T-helper 1 cell treated with Interleukin-12 subunit alpha and Interleukin-12 subunit beta and Interleukin-4 antibody, amounts not matched to agents 30 ng/mL and 1 ng/mL, for 36 hours (primary cell): Measurements from ENCODE around the gene CCDC142. TPM values are rescaled to one million over a fixed set of nuclear protein-coding genes. Genes with fewer than 3 reads are reported as not detected.
"Not testable (repeated sequence)": the region's sequence is repeated elsewhere in the genome, so short reads cannot be mapped to it uniquely, and the experiment has no call there.

ENCODE experiments used
- intact Hi-C: fragments of 100-400 bp; cut with micrococcal nuclease; formaldehyde crosslinking; loops from one replicate; pipeline ENCODE4 v1.15.1; 2024
- total RNA-seq: library from RNA; stranded (reverse); gene quantifications from 2 replicates; pipeline ENCODE4 v1.2.3, GENCODE V29; 2022

The CCDC142 gene
- total RNA-seq, 1 donor from 2014 or later, result 38.1 TPM

DNA sequence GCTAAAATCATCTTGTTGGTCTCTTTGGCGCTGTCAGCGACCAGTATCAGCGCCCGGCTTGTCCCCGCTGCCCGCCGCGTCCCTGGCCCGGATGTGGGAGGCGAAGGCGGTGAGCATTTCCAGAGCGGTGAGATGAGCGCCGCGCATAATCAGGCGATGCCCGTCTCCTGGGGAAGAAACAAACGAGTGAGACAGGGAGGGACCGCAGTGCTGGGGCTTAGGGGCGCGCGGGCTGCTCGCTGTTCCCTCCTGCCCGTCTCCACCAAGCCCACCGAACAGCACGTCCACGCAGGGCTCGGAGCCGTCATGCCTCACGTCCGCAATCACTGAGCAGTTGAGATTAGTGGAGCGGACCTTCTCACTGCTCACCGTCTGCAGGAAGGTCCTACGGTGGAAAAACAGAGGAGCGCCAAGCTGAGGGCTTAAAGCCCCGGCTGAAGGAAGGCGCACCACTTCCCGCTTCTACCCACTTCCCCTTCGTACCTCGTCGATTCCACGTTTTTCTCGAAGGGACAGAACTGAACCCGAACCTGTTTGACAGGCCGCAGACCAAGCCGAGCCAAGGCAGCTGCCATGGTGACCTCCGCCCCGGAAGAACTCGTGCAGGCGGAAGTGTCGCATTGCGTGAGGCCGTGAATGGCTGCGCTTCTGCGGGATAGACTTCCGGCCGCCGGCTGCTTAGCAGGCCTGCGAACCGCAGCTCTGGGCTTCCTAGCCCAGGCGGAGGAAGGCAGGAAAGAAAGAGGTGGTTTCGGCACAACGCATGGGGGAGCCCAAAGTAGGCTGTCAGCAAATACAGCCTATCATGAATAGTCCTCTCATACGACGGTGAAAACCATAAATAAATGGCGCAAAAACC, 10.5 kb downstream of the CCDC142 start, which contains the start of gene MRPL53:
TSS of gene MRPL53 (minus strand) at position 595 of the 859 bp plus-strand sequence. CDS start at position 575, 20 bp downstream.
- intact Hi-C loops, result loop anchor here (1.0 to 5.0 kb wide), 11 partner anchors 8 to 1240 kb away; partner anchors contain the start of genes AUP1, C2orf81, CCT7 and HTRA2

DNA sequence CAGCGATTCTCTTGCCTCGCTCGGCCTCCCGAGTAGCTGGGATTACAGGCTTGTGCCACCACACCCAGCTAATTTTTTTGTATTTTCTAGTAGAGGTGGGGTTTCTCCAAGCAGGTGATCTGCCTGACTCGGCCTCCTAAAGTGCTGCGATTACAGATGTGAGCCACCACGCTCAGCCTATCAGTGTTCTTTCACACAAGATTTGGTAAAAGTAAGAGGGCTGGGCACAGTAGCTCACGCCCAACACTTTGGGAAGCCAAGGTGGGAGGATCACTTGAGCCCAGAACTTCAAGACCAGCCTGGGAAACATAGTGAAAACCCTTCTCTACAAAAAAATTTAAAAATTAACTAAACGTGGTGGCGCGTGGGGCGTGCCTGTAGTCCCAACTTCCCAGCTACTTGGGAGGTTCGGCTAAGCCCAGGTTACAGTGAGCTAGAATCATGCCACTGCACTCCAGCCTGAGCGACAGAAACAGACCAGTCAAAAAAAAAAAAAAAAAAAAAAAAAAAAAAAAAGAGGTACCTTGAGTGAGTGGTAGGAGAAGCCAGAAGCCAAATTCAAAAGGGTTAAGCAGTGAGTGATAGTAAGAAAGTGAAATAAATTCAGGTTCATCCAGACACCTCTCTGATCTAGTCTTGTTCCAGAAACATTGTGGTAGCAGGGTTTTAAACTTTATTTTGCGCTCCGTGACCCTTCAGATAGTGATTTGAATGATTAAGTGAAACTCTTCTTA, 11.3 kb downstream of the CCDC142 start:
- intact Hi-C loops, result loop anchor here (1.0 to 5.0 kb wide), 11 partner anchors 7 to 1239 kb away; partner anchors contain the start of genes AUP1, C2orf81, CCT7 and HTRA2

DNA sequence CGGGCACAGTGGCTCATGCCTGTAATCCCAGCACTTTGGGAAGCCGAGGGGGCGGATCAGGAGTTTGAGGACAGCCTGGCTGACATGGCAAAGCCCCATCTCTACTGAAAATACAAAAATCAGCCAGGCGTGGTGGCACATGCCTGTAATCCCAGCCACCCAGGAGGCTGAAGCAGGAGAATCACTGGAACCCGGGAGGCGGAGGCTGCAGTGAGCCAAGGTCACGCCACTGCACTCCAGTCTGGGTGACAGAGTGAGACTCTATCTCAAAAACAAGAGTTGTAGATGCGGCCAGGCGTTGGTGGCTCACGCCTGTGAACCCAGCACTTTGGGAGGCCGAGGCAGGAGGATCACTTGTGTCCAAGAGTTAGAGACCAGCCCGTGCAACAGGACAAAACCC, 12.1 kb downstream of the CCDC142 start:
- intact Hi-C loops, result loop anchor here (5.0 kb wide), 1 partner anchor 1238 kb away; the partner anchor contains the start of genes CCT7 and PRADC1

DNA sequence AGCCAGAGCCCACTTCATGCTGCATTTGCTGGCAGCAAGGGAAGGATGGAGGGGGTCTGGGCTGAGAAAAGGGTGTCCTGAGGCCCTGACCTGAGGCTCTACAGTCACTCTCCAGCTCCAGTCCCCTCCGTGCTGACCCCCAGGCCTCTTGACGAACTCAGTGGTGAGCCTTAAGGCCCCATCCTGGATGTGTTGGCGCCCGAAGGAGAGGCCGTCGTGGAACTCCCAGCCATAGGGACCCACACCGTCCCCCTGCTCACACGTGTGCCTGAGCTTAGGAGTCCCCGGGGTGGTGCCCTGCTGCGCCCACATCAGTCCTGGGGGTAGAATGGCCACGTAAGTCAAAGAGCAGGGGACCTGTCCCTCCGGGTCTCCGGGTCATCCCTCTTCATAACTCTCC, 18.4 kb downstream of the CCDC142 start:
- intact Hi-C loops, result loop anchor here (1.0 kb wide), 1 partner anchor 8 kb away; the partner anchor contains the start of gene MRPL53

DNA sequence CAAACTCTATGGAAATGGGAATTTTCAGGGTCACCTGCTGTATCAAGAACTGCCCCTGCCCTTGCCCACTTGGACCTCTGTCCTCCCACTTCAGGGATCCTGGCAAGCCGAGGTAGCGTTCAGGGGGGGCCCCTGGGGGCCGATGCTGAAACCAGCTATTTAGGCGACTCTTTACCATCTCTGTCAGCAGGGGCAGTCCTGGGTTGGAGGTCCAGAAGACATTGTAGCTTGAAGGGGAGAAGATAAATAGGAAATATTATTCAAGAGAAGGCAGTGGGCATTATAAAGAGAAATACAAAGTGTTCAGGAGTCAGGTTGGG, 20.1 kb downstream of the CCDC142 start:
- intact Hi-C loops, result no loop called here

DNA sequence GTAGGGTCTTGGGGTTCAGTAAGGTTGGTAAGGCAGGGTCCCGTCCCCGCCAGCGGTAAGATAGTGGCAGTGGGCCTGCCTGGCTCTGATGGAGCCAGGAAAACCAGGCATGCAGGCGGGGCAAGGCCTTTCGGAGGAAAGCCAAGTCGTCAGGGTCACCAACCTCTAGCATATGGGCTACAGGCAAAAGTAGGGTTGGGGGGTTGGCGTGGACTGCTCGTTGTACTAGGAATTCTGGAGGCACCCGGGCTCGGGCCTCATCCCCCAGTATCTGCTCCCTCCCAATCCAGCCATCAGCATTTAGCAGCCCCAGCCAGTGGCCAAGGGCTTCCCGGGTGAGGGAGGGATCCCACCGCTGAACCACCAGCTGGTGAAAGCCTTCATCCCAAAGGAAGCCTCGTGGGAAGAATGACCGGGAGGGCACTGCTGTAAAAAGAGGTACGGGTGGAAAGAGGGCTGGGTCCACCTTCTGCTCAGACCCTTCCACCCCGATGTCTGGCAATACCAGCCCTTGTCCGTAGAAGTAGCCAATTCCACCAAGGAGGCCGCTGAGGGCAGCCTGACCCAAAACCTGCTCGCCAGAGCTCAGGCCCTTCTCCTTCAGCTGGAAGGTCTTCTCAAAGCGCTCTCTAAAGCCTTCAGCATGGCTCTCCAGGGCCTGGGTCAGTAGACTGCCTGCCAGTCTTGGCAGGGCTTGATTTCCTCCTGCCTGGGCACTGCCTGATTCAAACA, 20.6 kb downstream of the CCDC142 start:
- intact Hi-C loops, result no loop called here

DNA sequence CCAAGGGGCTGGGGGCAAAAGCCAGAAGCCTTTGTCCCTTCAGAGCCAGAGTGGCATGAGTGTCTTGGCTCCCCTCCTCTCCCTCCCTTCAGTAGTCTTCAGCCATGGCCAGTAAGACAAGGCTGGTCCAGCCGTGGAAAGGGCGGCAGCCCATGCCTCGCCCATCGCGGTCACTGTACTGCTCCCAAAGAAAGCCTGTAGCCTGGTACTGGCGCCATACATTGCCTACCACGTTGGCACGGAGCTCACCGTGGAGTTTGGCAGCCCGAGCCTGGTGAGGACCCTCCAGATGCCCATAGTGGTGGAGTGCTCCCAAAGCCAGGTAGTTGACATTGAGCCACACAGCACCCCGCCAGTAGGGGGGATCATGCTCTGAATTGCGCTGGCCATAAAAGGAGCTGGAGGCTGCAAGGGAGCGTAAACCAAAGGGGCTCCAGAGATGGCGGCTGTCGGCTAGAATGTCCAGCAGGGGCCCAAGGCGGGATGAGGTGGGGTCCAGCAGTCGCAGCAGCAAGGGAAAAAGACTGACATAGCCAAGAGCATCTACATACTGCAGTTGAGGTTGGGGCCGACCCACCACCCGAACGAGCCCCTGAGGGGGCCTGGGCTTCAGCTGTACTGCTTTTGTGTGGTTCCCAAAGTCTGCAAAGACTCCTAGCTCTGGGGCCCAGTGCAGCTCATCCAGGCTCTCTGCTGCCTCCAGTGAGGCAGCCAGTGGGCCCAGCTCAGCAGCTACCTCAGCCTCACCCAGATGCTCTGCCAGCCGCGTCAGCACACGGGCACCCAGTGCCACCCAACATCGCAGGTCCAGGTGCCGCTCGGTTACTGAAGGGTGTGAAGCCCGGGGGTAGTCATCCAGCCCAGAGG, 21.4 kb downstream of the CCDC142 start:
- intact Hi-C loops, result no loop called here

DNA sequence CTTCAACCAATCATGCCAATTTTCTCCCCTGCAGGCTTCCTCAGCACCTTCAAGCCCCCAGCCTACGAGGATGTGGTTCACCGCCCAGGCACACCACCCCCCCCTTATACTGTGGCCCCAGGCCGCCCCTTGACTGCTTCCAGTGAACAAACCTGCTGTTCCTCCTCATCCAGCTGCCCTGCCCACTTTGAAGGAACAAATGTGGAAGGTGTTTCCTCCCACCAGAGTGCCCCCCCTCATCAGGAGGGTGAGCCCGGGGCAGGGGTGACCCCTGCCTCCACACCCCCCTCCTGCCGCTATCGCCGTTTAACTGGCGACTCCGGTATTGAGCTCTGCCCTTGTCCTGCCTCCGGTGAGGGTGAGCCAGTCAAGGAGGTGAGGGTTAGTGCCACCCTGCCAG, 22.6 kb downstream of the CCDC142 start:
- intact Hi-C loops, result not testable (repeated sequence)

DNA sequence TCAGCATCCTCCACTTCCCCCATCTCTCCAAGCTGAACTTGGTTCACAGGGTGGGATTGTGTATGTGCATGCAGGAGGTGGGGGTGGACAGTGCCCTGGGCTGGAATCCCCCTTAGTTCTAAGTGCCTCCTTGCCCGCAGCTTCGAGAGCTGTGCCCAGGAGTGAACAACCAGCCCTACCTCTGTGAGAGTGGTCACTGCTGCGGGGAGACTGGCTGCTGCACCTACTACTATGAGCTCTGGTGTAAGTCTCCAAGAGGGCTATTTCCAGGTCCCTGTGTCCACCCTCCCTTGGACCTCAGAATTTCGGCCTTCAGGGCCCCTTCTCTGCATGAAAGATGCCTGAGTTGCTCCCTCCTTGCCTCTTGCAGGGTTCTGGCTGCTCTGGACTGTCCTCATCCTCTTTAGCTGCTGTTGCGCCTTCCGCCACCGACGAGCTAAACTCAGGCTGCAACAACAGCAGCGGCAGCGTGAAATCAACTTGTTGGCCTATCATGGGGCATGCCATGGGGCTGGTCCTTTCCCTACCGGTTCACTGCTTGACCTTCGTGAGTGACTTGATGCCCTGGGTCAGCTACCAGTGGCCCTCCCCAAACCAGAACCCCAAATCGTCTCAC, 23.2 kb downstream of the CCDC142 start:
- intact Hi-C loops, result loop anchor here (2.0 to 5.0 kb wide), 4 partner anchors 195 to 1072 kb away; partner anchors contain the start of genes ALMS1 and SEMA4F

DNA sequence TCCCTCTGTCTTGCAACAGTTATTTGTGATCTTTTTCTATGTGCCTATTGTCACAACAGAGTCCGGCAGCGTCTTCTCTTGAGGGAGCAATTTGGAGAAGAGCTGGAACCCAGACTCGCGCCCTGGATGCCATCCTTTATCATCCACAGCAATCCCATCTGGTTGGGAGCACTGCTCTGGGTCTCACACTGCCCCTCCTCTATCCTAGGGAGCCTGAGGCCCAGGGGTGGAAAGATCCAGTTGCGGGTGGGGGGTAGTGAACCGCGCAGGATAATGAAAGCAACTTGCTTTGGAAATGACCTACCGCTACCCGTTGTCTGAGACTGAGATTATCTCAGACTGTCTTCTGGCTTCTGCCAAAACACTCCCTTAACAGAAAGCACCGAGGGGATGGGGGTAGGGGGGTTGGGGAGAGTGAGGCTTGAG, 23.8 kb downstream of the CCDC142 start:
- intact Hi-C loops, result loop anchor here (1.0 to 5.0 kb wide), 15 partner anchors 7 to 1225 kb away; partner anchors contain the start of genes ALMS1, AUP1, C2orf81 and CCT7

DNA sequence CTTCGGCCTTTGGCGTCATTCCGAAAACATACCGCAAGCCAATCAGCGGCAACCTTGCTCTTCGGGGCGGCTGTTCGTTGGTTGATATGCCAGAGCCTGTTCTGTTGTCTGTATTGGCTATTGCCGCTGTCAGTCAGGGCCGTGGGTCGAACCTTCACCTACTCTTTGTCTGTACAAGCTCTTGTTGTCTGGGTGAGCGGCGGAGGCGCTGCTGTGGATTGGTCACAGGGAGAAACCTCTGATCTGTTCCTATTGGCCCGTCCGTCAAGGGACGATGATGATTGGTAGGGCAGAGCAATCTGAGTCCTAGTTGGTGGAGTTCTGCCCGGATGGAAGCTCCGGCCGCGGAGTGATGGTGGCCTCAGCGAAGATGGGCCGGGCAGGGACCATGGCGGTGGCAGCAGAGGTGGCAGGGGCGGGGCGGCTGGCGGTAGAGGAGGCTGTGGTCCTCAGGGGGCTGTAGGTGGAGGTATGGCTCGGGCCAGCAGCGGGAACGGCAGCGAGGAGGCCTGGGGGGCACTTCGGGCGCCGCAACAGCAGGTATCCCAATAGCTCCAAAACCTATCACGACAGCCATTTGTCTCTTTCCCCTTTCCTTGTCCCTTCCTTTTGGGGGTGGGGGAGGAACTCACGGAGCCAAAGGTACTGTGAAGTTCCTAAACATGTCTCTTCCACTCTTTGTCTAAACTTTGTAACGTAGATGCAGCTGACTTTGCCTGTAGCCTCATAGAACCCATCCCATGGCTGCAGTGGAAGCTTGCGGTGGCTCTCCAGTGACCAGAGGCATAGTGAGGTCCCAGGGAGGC, 24.5 kb downstream of the CCDC142 start, which contains the start of gene WBP1:
TSS of gene WBP1 (plus strand) at position 307 of the 806 bp plus-strand sequence. CDS start at position 472, 165 bp downstream.
- intact Hi-C loops, result loop anchor here (1.0 to 5.0 kb wide), 15 partner anchors 8 to 1224 kb away; partner anchors contain the start of genes ALMS1, AUP1, C2orf81 and CCT7

DNA sequence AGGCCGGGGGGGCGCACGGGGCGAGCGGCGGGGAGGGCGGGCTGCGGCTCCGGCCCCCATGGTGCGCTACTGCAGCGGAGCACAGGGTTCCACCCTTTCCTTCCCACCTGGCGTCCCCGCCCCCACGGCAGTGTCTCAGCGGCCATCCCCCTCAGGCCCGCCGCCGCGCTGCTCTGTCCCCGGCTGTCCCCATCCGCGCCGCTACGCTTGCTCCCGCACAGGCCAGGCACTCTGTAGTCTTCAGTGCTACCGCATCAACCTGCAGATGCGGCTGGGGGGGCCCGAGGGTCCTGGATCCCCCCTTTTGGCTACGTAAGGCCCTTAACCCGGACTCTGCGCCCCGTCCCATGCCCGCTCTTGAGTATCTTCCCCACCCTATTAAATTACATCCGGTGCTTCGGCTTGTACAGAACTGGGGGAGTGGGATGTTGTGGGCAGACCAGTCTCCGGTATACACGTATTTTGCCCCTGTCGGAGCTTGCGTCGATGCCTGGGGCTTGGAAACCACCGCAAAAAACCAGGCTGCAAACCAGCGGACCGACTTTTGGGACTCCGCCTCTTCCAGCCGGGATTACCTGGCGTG, 25.2 kb downstream of the CCDC142 start:
- intact Hi-C loops, result loop anchor here (1.0 to 5.0 kb wide), 15 partner anchors 9 to 1223 kb away; partner anchors contain the start of genes ALMS1, AUP1, C2orf81 and CCT7

DNA sequence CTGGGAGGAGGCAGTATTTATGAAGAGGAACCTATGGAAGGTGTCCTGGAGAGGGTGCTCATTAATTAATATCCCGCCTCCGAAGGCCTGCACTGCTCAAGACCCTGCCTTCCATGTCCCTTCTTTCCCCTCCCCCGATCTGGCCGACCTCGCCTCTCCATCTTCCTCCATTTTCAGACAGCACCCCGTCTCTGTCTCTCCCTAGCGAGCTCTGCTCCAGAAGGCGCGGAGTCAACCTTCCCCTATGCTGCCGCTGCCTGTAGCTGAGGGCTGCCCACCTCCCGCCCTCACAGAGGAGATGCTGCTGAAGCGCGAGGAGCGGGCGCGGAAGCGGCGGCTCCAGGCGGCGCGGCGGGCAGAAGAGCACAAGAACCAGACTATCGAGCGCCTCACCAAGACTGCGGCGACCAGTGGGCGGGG, 25.7 kb downstream of the CCDC142 start:
- intact Hi-C loops, result loop anchor here (5.0 kb wide), 1 partner anchor 1070 kb away; the partner anchor contains the start of gene ALMS1

DNA sequence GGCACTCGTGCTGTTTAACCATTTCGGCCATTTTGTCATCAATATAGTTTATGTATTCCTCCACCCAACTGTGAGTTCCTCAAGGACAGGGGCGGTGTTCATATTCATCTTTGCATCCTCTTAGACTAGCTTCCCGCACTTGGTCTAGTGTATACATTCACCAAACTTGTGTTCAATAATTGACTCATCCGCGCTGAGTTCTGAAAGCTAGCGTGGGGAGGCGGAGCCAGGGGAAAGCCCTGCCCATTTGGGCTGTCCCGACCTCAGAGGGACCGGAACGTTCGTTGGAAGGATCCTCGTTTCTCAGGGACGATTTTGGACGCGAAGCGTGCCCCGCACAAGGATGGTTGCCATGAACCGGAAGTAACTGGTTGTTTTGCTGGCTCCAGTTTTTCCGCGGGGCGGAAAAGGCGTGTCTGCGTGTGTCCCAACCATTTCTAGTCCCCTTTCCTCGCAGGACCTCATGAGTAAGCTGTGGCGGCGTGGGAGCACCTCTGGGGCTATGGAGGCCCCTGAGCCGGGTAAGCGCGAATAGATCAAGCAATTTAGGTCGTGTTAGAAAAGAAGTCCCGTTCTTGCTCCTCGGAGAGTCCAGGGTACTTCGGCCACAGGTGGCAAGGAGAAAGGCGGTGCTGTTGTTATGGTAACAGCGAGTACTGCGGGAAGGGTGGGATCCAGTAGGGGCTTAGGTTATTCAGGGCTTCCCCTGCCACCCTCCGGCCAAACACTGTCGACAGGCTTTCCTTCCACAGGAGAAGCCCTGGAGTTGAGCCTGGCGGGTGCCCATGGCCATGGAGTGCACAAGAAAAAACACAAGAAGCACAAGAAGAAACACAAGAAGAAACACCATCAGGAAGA, 27.9 kb downstream of the CCDC142 start, which contains the start of gene INO80B:
TSS of gene INO80B (plus strand) at position 434 of the 858 bp plus-strand sequence. CDS start at position 464, 30 bp downstream.
- intact Hi-C loops, result loop anchor here (1.0 to 5.0 kb wide), 17 partner anchors 10 to 1222 kb away; partner anchors contain the start of genes ALMS1, AUP1, DGUOK and DOK1

DNA sequence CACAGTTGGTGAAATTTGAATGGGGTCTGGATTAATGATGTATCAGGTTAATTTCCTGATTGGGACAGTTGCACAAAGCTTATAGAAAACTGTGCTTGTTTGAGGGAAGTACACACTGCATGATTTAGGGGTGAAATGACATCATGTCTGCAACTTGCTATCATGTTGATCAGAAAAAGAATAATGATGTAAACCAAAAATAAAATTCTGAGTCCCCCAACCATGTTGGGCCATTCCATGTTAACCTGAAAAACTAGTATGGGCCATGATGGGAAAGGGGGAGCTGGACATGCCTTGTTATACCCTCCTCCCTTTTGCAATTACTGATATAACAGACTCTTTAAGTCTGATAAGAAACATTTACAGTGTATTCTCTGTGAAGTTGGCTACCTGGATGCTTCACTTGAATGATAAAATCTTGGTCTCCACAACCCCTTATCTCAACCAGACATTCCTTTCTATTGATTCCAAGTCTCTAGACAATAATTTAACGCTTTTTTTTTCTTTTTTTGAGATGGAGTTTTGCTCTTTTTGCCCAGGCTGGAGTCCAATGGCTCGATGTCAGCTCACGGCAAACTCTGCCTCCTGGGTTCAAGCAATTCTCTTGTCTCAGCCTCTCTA, 32.1 kb downstream of the CCDC142 start:
- intact Hi-C loops, result no loop called here

DNA sequence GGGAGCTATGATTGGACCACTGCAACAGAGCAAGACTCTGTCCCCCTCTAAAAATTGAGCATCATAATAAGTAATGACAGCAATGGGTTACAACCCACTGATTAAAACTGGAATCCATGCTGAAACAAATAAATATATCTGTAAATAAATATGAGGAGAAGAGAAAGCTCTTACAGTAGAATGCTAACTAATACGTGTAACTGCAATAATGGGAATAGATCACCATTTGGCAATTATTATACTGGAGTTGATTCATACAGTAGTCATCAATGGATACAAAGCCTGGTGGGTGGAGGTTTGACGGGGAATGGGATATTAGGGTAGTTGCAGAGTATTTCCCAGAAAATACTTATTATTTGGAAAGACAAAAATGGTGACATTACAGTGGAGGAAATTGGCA, 34.0 kb downstream of the CCDC142 start:
- intact Hi-C loops, result no loop called here
